PFSK-1 (cell line): ENCODE measurements around the gene PTPRT.

ENCODE experiments used
- FOXP2 ChIP-seq: optimal IDR thresholded peaks from 2 replicates; pipeline ENCODE3; 2011; ENCODE audit warnings: borderline replicate concordance, control low read depth, inconsistent platforms; ENCODE audit not compliant: insufficient read depth; ENCODE audit errors: extremely low read length, extremely low read depth
- POLR2AphosphoS5 ChIP-seq: IDR thresholded peaks from 2 replicates; pipeline ENCODE4 v1.6.1; 2012; ENCODE audit warnings: low read depth, mild to moderate bottlenecking, control low read depth, low read length, moderate library complexity
- REST ChIP-seq, 2 experiments: IDR thresholded peaks; 2 replicates each; pipeline versions ENCODE4 v1.6.1 to v1.8.0; 2011 to 2012; ENCODE audit warnings: low read depth in 2 of 2, low read length in 2 of 2, control low read depth in 1 of 2, inconsistent platforms in 1 of 2, mild to moderate bottlenecking in 1 of 2, moderate library complexity in 1 of 2; ENCODE audit not compliant: insufficient read depth in 1 of 2
- SIN3A ChIP-seq: IDR thresholded peaks from 2 replicates; pipeline ENCODE4 v1.6.1; 2012; ENCODE audit warnings: mild to moderate bottlenecking, low read length, moderate library complexity, borderline replicate concordance; ENCODE audit not compliant: insufficient read depth
- TAF1 ChIP-seq: IDR thresholded peaks from 2 replicates; pipeline ENCODE4 v1.6.1; 2012; ENCODE audit warnings: low read length, control low read depth, borderline replicate concordance; ENCODE audit not compliant: insufficient read depth

GRCh38 chr20:43196243-43196642 is 6.5 kb upstream of the PTPRT start:
- TF ChIP-seq FOXP2, result no peak
- TF ChIP-seq TAF1, result no peak
- no peak for TF ChIP-seq REST (IDR thresholded peaks at IDR 0.05; ENCODE audit: insufficient read depth in 1 of 2, low read depth in 2 of 2, low read length in 2 of 2)
- no peak for TF ChIP-seq SIN3A
- TF ChIP-seq POLR2AphosphoS5, result no peak
